OCI-LY3 (cell line): Measurements from ENCODE around the gene CCS.

Experiments used
- CTCF ChIP-seq: fragments of 200-600, 300-600 bp; sonication (generic); IDR thresholded peaks from 2 replicates; pipeline ENCODE4 v1.5.1; 2014; ENCODE audit warnings: antibody characterized with exemption, low read length, low read depth
- EZH2phosphoT487 ChIP-seq: fragments of 200-600 bp; shearing (Covaris generic); IDR thresholded peaks from 2 replicates; pipeline ENCODE4 v1.6.1; 2018; ENCODE audit warnings: antibody characterized with exemption, mixed run types, low read depth

DNA sequence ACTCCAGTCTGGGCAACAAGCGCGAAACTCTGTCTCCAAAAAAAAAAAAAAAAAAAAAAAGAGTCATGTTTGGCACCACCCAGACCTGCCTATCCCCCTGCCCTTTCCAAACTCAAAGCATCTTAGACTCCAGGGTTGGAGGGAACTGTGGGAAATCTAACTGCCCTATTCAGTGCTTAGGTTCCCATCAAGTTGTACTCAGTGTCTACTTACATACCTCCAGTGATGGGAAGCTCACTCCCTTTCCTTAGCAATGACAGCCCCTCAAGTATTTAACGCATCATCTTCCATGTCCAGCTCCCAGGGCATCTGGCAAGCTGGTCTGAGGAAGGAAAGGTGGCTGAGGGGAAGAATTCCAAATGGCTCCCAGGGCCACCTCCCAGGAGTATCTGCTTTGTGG lies 43.3 kb upstream of the CCS start:
- TF ChIP-seq CTCF (no peak), EZH2phosphoT487 (no peak)
